ENCODE data around the gene SLC13A2. TPM values are rescaled to one million over a fixed set of nuclear protein-coding genes. Genes with fewer than 3 reads are reported as not detected.

The SLC13A2 gene
- total RNA-seq, 1 donor from 2014 or later, result not detected

- Histone ChIP-seq H3K9me3 (no peaks in the 10 kb centered on the region), H3K36me3 (no peaks in the 10 kb centered on the region), H3K27ac (no peak overlapping the region), H3K4me3 (no peak overlapping the region), H3K27me3 (no peaks in the 10 kb centered on the region), H3K4me1 (peaks cover 54% of the 10 kb centered on the region)
- DNase-seq (ENCODE audit: extremely low spot score in 2 of 2), result no peak
- TF ChIP-seq POLR2AphosphoS5 (IDR thresholded peaks at IDR 0.05; ENCODE audit: insufficient read depth in 1 of 2, low read depth in 1 of 2) (no peak), POLR2A (IDR thresholded peaks at IDR 0.05) (no peak), CTCF (IDR thresholded peaks at IDR 0.05) (no peak)
- intact Hi-C loops (cut with DNase I), result no loop called here
Observed at GRCh38 chr17:28530250-28530649, 56.8 kb downstream of the SLC13A2 start.

DNA sequence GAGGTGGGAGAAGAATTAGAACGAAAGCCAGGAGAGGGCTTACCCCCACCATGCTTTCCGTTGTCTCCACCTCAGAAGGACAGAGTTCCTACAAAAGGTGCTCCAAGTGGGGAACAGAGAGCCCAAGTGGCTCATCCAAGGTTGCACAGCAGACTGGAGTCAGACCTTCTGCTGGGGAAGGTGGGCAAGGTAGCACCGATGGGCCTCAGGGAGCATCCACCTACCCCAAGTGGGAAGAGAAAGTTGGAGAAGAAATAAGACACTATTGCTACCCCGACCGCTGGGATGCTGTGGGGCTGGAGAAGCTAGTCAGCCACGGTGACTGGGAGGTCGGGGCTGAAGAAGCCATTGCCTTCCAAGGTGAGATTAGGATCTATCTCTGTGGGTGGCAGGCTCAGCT is 57.5 kb downstream of the SLC13A2 start:
- no peak overlapping the region for H3K4me3 ChIP-seq
- H3K27me3 ChIP-seq, result no peaks in the 10 kb centered on the region
- H3K36me3 ChIP-seq, result no peaks in the 10 kb centered on the region
- H3K4me1 ChIP-seq, result peaks cover 48% of the 10 kb centered on the region
- no peaks in the 10 kb centered on the region for H3K9me3 ChIP-seq
- intact Hi-C loops (cut with DNase I), result no loop called here
- no peak for DNase-seq (ENCODE audit: extremely low spot score in 2 of 2)
- H3K27ac ChIP-seq, result no peak overlapping the region
- TF ChIP-seq POLR2A (IDR thresholded peaks at IDR 0.05) (no peak), CTCF (IDR thresholded peaks at IDR 0.05) (no peak), POLR2AphosphoS5 (IDR thresholded peaks at IDR 0.05; ENCODE audit: insufficient read depth in 1 of 2, low read depth in 1 of 2) (no peak)

DNA sequence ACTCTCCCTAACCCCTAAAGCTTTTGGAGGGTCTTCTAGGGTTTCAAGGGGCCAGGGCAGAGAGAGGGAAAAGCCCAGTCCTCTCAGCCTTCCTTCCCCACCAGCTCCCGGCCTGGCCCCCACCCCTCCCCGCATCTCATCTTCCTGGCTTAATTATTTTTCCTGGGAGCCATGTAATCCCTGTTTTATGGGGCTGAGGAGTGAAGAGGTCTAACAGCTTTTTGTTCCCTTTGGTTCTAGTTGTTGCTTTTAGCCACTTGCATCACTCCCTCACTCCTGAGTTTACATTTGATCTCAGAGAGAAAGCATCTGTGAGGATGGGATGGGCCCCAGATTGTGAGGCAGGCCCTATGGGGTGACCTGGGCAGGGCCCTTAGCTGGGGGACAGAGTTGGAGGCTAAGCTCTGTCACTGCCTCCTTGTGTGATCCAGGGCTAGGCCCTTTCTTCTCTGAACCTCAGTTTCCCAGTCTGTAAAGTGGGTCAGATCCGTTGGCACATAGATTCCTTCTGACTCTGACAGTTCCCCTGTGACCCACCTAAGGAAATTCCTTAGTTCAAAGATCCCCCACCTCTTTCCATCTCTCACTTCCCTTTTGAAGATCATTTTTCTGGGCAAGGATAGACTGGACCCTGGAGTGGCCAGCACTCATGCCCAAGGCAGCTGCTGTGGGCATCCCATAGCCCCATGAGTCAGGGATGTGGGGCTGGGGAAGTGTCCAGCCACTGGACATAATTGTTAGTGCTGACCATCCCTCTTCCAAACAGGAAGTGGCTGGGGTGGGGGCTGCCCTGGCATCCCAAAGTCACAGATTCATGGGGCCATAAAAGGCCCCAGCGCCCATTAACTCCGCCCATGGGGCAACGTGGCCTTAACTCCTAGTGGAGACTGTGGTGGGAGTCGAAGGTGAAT is 58.9 kb downstream of the SLC13A2 start:
- intact Hi-C loops (cut with DNase I), result no loop called here
- Histone ChIP-seq H3K4me1 (peaks cover 34% of the 10 kb centered on the region), H3K4me3 (no peak overlapping the region), H3K9me3 (no peaks in the 10 kb centered on the region), H3K36me3 (no peaks in the 10 kb centered on the region), H3K27me3 (no peaks in the 10 kb centered on the region), H3K27ac (peak overlapping the region; percentile 31)
- TF ChIP-seq POLR2A (IDR thresholded peaks at IDR 0.05) (no peak), POLR2AphosphoS5 (IDR thresholded peaks at IDR 0.05; ENCODE audit: insufficient read depth in 1 of 2, low read depth in 1 of 2) (no peak), CTCF (IDR thresholded peaks at IDR 0.05) (no peak)
- DNase-seq (ENCODE audit: extremely low spot score in 2 of 2), result no peak

- DNase-seq (ENCODE audit: extremely low spot score in 2 of 2), result no peak
- intact Hi-C loops (cut with DNase I), result no loop called here
- H3K4me3 ChIP-seq, result no peak overlapping the region
Observed at GRCh38 chr17:28533091-28533807, 59.8 kb downstream of the SLC13A2 start.

More at GRCh38 chr17:28533091-28533807, 59.8 kb downstream of the SLC13A2 start:
- H3K36me3 ChIP-seq, result no peaks in the 10 kb centered on the region
- H3K27me3 ChIP-seq, result no peaks in the 10 kb centered on the region
- peak in 1 of 2 donors; percentile 42 for TF ChIP-seq POLR2AphosphoS5 (IDR thresholded peaks at IDR 0.05; ENCODE audit: insufficient read depth in 1 of 2, low read depth in 1 of 2)
- no peak for TF ChIP-seq CTCF (IDR thresholded peaks at IDR 0.05)
- TF ChIP-seq POLR2A (IDR thresholded peaks at IDR 0.05), result no peak
- no peaks in the 10 kb centered on the region for H3K9me3 ChIP-seq
- peak overlapping the region; percentile 31 for H3K27ac ChIP-seq
- peaks cover 27% of the 10 kb centered on the region for H3K4me1 ChIP-seq
